KOPT-K1 (cell line): ENCODE results near the gene APBB2.

ENCODE experiments used
- H3K27ac ChIP-seq: fragments of 200-600 bp; sonication (generic); 2 replicates; pipeline ENCODE4 v1.5.1; 2016; ENCODE audit warnings: antibody characterized with exemption, mild to moderate bottlenecking, low read depth, low read length; ENCODE audit not compliant: poor library complexity, severe bottlenecking
- H3K36me3 ChIP-seq: fragments of 200-600 bp; sonication (generic); 2 replicates; pipeline ENCODE4 v1.5.1; 2017; ENCODE audit warnings: antibody characterized with exemption, mild to moderate bottlenecking, low read length, moderate library complexity; ENCODE audit not compliant: insufficient read depth
- H3K9me3 ChIP-seq: fragments of 200-600 bp; sonication (generic); 2 replicates; pipeline ENCODE4 v1.5.1; 2017; ENCODE audit warnings: antibody characterized with exemption, low read length, mild to moderate bottlenecking; ENCODE audit not compliant: insufficient read depth, poor library complexity, severe bottlenecking

APBB2 gene

DNA sequence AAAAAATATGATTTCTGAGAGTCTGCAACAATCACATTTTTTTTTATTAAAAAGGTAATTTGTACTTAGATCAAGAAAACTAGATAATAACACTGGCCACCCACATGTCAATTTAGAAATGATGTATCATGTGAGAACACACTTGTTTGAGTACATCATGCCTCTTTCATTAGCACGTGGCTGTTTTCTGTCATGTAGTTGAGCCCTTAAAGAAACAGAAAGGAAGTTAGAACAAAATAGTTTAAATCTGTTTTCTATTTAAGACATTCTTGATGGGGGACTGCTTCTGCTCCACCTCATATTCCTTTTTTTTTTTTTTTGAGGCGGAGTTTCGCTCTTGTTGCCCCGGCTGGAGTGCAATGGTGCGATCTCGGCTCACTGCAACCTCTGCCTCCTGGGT lies 257.1 kb downstream of the APBB2 start:
- Histone ChIP-seq H3K9me3 (peaks cover 4% of the 10 kb centered on the region), H3K36me3 (no peaks in the 10 kb centered on the region), H3K27ac (no peak overlapping the region)

DNA sequence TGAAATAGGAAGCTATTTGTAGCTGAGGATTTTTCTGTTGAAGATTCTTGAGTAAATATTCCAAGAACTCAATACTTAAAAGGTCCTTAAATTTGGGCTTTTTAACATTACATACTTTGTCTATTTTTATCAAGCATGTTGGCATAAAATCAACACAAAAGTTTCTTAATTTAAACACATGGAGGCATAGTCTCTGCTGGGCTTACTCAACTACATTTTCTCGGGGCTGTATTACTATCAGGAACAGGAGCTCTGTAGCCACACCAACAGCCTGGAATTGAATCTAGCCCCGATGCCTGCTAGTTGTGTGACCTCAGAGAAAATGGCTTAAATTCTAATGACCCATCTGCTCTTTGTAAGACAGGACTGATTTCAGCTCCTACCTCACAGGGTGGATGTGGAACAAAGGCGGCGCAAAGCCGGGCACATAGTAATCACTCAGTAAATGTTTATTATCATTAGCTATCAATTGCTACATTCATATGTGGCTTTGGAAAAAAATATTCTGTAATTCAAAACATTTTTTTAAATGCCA lies 257.6 kb downstream of the APBB2 start:
- no peak overlapping the region for H3K27ac ChIP-seq
- peaks cover 4% of the 10 kb centered on the region for H3K9me3 ChIP-seq
- no peaks in the 10 kb centered on the region for H3K36me3 ChIP-seq

DNA sequence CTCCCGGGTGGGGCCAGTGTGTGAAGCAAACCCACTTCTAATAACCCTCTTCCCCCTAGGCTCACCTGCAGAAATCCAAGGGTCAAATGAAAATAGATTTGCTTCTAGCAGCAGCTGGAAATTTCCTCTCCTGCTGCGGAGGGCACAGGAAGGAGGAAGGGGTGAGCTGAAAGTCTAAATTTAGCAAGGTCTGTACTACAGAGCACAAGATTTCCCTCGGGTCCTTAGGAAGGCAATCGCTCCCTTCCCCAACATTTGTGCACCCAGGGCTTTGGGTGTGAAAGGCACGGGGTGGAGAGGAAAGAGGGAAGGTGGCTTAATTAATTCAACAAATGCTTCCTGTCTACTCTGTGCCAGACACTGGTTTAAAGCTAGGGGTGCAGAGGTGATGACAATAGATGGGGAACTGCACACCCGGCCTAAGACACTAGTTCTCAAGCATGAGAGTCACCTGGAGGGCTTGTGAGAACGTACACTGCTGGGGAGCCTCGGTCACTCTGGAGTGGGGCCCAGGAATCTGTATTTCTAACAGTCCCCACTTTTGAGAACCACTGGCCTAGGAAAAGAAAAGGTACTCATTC lies 260.2 kb downstream of the APBB2 start:
- no peak overlapping the region for H3K27ac ChIP-seq
- H3K9me3 ChIP-seq, result no peaks in the 10 kb centered on the region
- no peaks in the 10 kb centered on the region for H3K36me3 ChIP-seq

DNA sequence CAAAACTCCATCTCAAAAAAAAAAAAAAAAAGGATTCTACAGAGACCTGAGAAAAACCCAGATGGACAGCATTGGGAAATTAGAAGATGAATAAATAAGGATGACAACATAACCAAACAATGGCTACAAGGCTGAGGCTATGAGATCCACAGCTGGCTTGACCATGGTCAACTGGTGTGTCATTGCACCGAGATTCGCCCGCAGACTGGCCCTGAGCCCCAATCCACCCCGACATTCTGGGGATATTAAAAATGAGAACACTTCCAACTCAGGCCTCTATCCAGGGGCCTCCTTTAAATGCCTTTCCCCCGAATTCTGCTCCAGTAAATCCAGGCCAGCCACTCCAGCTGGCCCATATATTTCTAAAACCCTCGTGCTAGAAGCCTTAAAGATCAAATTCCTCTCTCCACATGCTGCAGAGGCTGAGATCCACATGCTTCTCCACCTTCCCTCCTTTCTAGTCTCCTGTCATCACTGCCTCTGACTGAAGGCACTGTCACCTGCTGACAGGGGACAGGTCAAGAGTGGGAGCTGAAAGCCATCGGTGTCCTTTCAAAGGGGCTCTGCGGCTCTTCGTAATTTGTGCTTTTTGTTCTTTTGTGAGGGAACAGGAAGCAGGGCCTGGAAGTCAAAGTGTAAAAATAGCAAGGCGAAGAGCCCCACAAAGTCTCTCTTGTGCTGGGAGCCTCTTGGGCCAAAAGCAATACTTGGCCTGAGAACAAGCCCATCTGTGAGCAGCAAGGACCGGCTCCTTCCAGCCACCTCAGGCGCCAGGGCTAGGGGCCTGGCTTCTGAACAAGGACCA lies 260.9 kb downstream of the APBB2 start:
- Histone ChIP-seq H3K27ac (no peak overlapping the region), H3K36me3 (no peaks in the 10 kb centered on the region), H3K9me3 (no peaks in the 10 kb centered on the region)

DNA sequence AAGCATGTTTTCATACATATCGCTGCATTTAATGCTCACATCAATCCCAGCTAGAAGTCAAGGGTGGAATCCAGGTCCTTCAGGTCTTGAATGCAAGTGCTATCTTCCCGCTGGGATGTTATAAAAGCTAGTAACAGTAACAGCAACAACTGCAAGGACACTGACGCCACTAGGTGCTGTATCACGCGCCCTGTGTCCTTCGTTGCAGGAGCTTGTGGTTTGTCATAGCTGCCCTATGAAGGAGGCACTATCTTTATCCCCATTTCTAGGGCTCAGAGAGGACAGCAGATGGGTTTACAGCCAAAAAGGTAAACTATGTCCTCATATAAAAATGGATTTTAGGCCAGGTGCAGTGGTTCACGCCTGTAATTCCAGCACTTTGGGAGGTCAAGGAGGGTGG lies 261.7 kb downstream of the APBB2 start:
- Histone ChIP-seq H3K36me3 (no peaks in the 10 kb centered on the region), H3K9me3 (no peaks in the 10 kb centered on the region), H3K27ac (no peak overlapping the region)

DNA sequence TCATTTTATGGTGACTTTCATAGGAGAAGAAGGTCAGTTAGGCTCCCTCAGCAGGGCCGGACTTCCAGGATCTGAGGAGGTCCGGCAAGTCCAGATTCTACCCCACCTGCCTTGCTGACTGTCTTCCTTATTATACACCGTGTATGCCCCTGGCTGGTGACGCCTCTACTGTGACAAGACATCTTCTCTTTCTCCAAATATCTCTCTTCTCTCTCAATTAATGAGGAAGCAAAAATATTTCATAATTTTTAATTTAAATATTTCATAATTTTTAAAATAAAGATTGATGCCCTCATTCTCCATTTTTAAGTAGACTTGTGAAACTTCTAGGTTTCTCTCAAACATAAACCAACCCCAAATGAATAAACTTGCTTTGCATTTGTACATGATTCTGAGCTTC lies 262.1 kb downstream of the APBB2 start:
- Histone ChIP-seq H3K36me3 (no peaks in the 10 kb centered on the region), H3K27ac (no peak overlapping the region)

DNA sequence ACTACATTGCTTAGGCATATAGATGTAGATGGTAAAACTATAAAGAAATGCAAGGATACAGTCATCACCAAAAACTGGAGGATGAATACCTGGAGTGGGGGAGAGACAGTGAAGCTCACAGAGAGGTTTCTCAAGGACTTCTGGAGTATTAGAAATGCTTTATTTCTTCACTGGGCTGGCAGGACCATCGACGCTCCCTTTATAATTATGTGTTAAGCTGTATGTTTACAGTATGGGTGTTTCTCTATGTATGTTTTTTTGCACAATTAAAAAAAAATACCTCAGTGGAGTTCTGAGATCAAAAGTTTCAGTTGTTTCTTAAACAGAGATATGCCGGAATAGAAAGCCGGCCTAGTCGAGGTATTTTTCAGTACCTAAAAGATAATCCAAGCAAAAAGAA lies 263.3 kb downstream of the APBB2 start:
- Histone ChIP-seq H3K36me3 (no peaks in the 10 kb centered on the region), H3K9me3 (no peaks in the 10 kb centered on the region), H3K27ac (no peak overlapping the region)

More for the DNA sequence above, 262.1 kb downstream of the APBB2 start:
- no peaks in the 10 kb centered on the region for H3K9me3 ChIP-seq

DNA sequence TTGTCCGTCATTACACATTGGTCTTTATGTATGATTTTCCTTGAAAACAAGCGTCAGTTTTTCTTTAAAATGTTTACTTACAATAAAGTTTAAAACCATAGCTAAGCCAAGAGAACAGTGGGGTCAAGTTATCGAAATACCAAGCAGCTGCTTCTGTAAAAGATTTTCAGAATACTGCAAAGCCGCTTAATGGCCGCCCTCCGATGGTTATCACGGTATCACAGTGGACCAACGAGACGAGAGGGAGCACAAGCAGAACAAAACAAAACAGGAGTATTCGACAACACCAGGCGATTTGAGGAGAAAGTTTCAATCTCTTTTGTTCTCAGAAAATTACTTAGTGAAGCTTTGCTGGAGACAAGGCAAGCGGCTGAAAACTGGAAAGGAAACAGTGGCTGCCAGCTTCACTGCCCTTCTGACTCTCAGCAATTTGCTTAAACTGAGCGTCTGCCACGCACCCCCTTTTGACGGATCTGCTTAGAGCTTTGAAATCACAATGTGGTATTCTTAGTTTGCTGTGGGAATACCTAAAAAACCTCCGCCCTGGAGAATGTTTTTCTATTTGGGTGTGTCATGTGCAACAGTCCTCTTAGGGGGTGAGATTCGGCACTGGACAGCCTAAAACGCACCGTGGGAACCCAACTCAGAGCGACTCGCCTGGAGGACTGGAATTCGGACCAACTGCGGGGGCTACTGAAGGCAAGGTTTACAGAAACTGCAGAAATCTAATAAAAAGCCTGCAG lies 264.8 kb downstream of the APBB2 start:
- Histone ChIP-seq H3K27ac (no peak overlapping the region), H3K36me3 (no peaks in the 10 kb centered on the region), H3K9me3 (no peaks in the 10 kb centered on the region)

DNA sequence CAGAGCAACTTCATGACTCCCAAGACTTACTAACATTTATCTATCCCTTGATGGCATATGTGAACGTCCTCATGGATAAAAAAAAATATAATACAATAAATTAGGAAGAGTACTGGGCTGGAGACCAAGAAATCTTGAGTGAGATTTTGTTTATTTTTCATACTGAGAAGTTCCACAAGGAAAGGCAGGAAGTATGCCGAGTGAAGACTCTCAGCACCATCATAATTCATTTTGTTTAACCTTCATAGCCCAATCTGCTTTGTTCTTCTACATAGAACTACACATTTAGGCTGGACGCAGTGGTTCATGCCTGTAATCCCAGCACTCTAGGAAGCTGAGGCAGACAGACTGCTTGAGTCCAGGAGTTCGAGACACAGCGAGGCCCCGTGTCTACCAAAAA lies 266.3 kb downstream of the APBB2 start:
- Histone ChIP-seq H3K27ac (no peak overlapping the region), H3K36me3 (no peaks in the 10 kb centered on the region)

DNA sequence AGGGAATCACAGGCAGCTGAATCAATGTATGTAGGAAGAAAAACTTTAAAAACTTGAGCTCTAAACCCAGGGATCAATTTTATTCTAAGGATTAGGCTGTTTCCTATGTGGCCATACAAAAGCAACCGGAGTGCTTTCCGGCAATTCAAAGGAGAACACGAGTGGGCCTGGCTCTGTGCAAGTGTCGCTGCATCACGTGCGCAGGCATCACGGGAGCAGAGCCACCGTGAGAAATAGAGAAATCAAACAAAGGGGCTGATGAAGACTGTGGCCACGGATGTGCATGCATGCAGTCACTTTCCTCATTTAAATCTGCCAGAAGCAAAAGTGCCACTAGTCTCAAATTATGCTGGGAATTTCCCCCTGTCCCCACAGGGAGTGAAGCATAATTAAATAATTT lies 267.7 kb downstream of the APBB2 start:
- Histone ChIP-seq H3K36me3 (no peaks in the 10 kb centered on the region), H3K27ac (no peak overlapping the region), H3K9me3 (no peaks in the 10 kb centered on the region)

More for the DNA sequence above, 266.3 kb downstream of the APBB2 start:
- no peaks in the 10 kb centered on the region for H3K9me3 ChIP-seq

DNA sequence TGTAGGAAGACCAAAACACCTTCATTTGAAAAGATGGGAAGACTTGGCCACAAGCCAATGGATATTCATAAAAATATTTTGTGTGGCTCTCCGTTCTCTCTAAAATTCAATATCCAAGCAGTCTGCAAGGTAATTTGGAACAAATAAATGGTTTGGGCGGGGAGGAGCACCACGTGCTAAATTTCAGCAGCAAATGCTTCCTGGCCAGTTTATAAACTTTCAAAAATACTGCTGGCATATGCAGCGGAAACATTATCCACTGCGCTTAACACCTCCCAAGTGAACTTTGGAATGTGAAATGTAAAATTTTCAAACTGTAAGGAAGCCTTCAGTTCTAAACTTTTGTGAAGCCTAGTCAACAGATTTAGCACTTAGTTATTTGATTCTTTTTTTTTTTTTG lies 273.6 kb downstream of the APBB2 start:
- H3K27ac ChIP-seq, result no peak overlapping the region
- H3K36me3 ChIP-seq, result no peaks in the 10 kb centered on the region
- H3K9me3 ChIP-seq, result no peaks in the 10 kb centered on the region

DNA sequence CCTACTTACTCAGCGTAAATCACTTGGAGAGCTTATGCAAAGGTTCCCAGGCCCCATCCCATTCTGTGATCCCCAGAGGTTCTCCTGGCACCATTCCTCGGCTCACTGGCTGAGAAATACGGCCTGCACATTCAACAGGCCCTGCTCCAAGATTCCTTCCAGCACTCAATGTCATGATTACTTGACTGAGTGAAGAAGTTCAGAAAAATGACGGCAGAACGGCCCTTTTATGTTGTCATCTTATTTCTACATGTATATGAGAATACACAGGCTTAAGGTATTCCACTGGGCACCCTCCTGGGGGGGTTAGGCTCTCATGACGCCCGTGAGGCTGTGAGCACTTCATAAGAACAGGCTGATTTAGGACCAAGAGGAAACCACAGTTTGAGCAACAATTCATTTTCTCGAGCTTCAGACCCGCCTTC lies 274.0 kb downstream of the APBB2 start:
- H3K36me3 ChIP-seq, result no peaks in the 10 kb centered on the region
- H3K9me3 ChIP-seq, result no peaks in the 10 kb centered on the region

DNA sequence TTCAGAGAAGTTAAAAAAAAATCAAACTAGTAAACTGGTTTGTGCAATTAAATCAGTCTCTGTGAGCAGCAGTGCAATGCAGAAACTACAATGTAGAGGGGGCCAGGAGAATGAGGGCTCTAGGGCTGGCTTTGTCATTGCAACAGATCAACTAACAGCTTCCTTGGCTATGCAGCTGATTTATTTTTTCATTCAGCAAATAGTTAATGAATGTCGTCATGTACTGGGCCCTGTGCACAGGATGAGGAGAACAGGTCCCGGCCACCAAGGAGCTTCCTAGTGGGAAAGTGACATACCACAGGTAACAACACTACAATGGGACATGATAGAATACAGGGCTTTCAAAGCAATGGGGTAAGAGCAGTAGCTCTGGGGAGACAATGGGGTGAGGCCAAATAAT lies 274.5 kb downstream of the APBB2 start:
- no peaks in the 10 kb centered on the region for H3K9me3 ChIP-seq
- no peaks in the 10 kb centered on the region for H3K36me3 ChIP-seq
- no peak overlapping the region for H3K27ac ChIP-seq

More for the DNA sequence above, 274.0 kb downstream of the APBB2 start:
- no peak overlapping the region for H3K27ac ChIP-seq

DNA sequence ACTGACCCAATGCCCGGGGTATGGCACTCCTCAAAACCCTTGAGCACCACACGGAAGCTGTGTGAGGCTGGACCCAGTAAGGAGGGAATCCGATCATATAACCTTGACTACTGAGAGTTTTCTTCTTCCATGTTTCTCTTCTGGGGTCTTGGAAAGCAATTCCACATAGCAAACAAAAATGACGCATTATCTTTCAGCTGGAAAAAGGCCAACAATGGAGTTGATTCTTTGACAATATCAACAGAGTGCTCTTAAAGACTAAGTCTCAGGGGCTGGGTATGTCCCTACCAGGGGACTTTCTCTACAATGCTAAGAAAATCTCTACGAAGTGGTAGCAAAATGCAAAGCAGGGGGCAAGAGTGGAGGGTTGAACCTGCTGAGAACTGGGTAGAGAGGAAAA lies 276.0 kb downstream of the APBB2 start:
- H3K27ac ChIP-seq, result no peak overlapping the region
- no peaks in the 10 kb centered on the region for H3K36me3 ChIP-seq
- H3K9me3 ChIP-seq, result no peaks in the 10 kb centered on the region

DNA sequence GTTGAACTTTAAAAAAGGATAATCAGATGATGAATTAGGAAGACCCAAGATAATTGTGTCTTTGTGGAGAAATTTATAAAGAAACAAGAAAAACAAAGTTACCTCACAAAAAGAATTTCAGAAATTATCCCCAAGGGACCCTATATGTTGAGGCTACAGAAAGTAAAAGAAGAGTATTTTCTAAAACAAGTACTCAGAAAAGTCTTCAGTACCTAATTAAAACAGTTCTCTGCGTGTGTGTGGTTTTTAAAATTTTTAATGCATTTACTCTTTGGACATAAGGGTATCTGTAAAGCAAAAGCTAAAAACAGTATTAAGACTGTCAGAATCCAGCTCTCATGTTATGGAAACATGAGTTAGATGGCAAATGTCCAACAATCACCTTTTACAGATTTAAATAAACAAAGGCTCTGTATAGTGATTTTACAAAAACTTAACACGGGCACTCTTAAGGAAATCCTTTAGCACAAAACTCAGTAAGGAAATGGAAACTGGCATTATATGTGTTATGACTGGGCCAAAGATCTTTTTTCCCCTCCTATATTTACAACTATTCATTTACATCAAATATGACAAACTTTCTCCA lies 277.1 kb downstream of the APBB2 start:
- no peak overlapping the region for H3K27ac ChIP-seq
- no peaks in the 10 kb centered on the region for H3K9me3 ChIP-seq
- H3K36me3 ChIP-seq, result no peaks in the 10 kb centered on the region
